Measurements from ENCODE around the gene ECT2. TPM values are rescaled to one million over a fixed set of nuclear protein-coding genes. Genes with fewer than 3 reads are reported as not detected.

The ECT2 gene
- polyA plus RNA-seq, 1 of the 3 experiments (the other 2 are of a cell fraction): 8.6 TPM

GRCh38 chr3:172713316-172713715 is 37.2 kb upstream of the ECT2 start:
- Histone ChIP-seq H3K4me3 (ENCODE audit: low read depth in 2 of 2, low read length in 1 of 2) (no peak overlapping the region), H3K9me3 (no peaks in the 10 kb centered on the region), H3K4me1 (ENCODE audit: control insufficient read depth in 1 of 2, insufficient read depth in 2 of 2, low read depth in 1 of 2, low read length in 1 of 2) (peaks cover 0 to 7% of the 10 kb centered on the region in 2 experiments; a peak in 2 of 4 replicates), H3K27me3 (ENCODE audit: insufficient read depth) (no peaks in the 10 kb centered on the region), H2AFZ (ENCODE audit: low read depth) (no peak overlapping the region), H4K20me1 (ENCODE audit: insufficient read depth) (no peaks in the 10 kb centered on the region), H3K36me3 (replicated peaks in 1 of 2; ENCODE audit: control insufficient read depth in 1 of 2, insufficient read depth in 2 of 2, low read length in 1 of 2) (no peaks in the 10 kb centered on the region), H3K4me2 (no peak overlapping the region), H3K79me2 (ENCODE audit: insufficient read depth) (peaks cover 23% of the 10 kb centered on the region), H3K9ac (no peak overlapping the region), H3K9me2 (no peaks in the 10 kb centered on the region), H3K27ac (ENCODE audit: low read depth in 2 of 2, low read length in 1 of 2) (no peak overlapping the region), H3F3A (replicated peaks; ENCODE audit: insufficient read depth) (peaks cover 14% of the 10 kb centered on the region)
- ChIA-PET CTCF (no interaction called here), POLR2A (no interaction called here)
- 88% methylated on average over 3 of the region's 3 CpGs for WGBS (ENCODE audit: low lambda C conversion rate)
- TF ChIP-seq, protein P1, sequence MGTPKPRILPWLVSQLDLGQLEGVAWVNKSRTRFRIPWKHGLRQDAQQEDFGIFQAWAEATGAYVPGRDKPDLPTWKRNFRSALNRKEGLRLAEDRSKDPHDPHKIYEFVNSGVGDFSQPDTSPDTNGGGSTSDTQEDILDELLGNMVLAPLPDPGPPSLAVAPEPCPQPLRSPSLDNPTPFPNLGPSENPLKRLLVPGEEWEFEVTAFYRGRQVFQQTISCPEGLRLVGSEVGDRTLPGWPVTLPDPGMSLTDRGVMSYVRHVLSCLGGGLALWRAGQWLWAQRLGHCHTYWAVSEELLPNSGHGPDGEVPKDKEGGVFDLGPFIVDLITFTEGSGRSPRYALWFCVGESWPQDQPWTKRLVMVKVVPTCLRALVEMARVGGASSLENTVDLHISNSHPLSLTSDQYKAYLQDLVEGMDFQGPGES (IDR thresholded peaks at IDR 0.05; ENCODE audit: low read depth, low read length): no peak
- TF ChIP-seq ELF1 (IDR thresholded peaks at IDR 0.05) (no peak), TCF12 (IDR thresholded peaks at IDR 0.05) (no peak), POLR2AphosphoS5 (IDR thresholded peaks at IDR 0.05; ENCODE audit: low read depth, low read length) (no peak), SIN3A (IDR thresholded peaks at IDR 0.05; ENCODE audit: borderline replicate concordance, low read depth, low read length) (no peak), RXRA (IDR thresholded peaks at IDR 0.05; ENCODE audit: borderline replicate concordance, low read depth) (no peak), TEAD4 (IDR thresholded peaks at IDR 0.05; ENCODE audit: borderline replicate concordance, insufficient read depth) (no peak), GATA2 (CRISPR knock-in tag; IDR thresholded peaks at IDR 0.05) (no peak), YY1 (IDR thresholded peaks at IDR 0.05; ENCODE audit: low read depth) (no peak), NRF1 (IDR thresholded peaks at IDR 0.05; ENCODE audit: low read depth, low read length) (no peak), MEF2A (IDR thresholded peaks at IDR 0.05; ENCODE audit: borderline replicate concordance, low read depth) (no peak), FOXM1 (IDR thresholded peaks at IDR 0.05; ENCODE audit: low read depth) (no peak), NFIC (IDR thresholded peaks at IDR 0.05; ENCODE audit: borderline replicate concordance) (no peak), FOXJ3 (CRISPR knock-in tag; IDR thresholded peaks at IDR 0.05) (no peak), SMC3 (IDR thresholded peaks at IDR 0.05; ENCODE audit: low read depth, low read length) (no peak)
- TF ChIP-seq, protein P2, sequence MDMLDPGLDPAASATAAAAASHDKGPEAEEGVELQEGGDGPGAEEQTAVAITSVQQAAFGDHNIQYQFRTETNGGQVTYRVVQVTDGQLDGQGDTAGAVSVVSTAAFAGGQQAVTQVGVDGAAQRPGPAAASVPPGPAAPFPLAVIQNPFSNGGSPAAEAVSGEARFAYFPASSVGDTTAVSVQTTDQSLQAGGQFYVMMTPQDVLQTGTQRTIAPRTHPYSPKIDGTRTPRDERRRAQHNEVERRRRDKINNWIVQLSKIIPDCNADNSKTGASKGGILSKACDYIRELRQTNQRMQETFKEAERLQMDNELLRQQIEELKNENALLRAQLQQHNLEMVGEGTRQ (IDR thresholded peaks at IDR 0.05; ENCODE audit: borderline replicate concordance, low read depth, low read length): no peak
- TF ChIP-seq, protein P3, sequence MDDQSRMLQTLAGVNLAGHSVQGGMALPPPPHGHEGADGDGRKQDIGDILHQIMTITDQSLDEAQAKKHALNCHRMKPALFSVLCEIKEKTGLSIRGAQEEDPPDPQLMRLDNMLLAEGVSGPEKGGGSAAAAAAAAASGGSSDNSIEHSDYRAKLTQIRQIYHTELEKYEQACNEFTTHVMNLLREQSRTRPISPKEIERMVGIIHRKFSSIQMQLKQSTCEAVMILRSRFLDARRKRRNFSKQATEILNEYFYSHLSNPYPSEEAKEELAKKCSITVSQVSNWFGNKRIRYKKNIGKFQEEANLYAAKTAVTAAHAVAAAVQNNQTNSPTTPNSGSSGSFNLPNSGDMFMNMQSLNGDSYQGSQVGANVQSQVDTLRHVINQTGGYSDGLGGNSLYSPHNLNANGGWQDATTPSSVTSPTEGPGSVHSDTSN (IDR thresholded peaks at IDR 0.05): no peak
- TF ChIP-seq, protein P4, sequence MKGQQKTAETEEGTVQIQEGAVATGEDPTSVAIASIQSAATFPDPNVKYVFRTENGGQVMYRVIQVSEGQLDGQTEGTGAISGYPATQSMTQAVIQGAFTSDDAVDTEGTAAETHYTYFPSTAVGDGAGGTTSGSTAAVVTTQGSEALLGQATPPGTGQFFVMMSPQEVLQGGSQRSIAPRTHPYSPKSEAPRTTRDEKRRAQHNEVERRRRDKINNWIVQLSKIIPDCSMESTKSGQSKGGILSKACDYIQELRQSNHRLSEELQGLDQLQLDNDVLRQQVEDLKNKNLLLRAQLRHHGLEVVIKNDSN (IDR thresholded peaks at IDR 0.05; ENCODE audit: borderline replicate concordance, low read depth): no peak
- DNase-seq: no peak
